HCT116 (cell line): ENCODE measurements around the gene ANKRD6. TPM values are rescaled to one million over a fixed set of nuclear protein-coding genes. Genes with fewer than 3 reads are reported as not detected.

Source experiments
- ATAC-seq: fragments of 200-7000 bp; cut with Tn5 transposase; 2 replicates; pipeline ENCODE4 v1.9.1; 2020; ENCODE audit warnings: mild to moderate bottlenecking, moderate library complexity
- BruUV-seq: library from RNA; stranded (reverse); fragments of 400-500 nt; replicated peaks from 2 replicates; lab custom pipeline; 2021; lab: Mats Ljungman, UMichigan
- CTCF ChIA-PET: fragments of 300-600 bp; sonication (Branson Sonifier 250); formaldehyde crosslinking; loops from one replicate; lab custom pipeline; 2021; ENCODE audit warnings: antibody characterized with exemption; lab: Charles Lee
- POLR2A ChIA-PET: fragments of 300-600, 350-600 bp; sonication (Branson Sonifier 250); formaldehyde crosslinking; loops from one replicate; lab custom pipeline; 2021; ENCODE audit warnings: antibody characterized with exemption; lab: Charles Lee
- RAD21 ChIA-PET, 2 experiments: fragments of 300-600 bp; sonication (Branson Sonifier 250); formaldehyde crosslinking; loops; one replicate each; lab custom pipeline; 2023; ENCODE audit warnings: low total read pairs in 2 of 2; ENCODE audit not compliant: uncharacterized antibody in 2 of 2, unreplicated experiment in 2 of 2, low non-redundant PET in 1 of 2; lab: Charles Lee
- DNase-seq: peaks from one replicate; pipeline ENCODE4 v3.0.0-alpha.2; 2010; ENCODE audit warnings: low read depth, low spot score
- H2AFZ ChIP-seq: fragments of 200-600 bp; shearing (Covaris generic), sonication (generic); 2 replicates; pipeline ENCODE4 v1.6.1; 2017; ENCODE audit warnings: low read depth, mixed run types, mixed read lengths, antibody characterized with exemption, low read length; ENCODE audit not compliant: poor library complexity, severe bottlenecking
- H3K27ac ChIP-seq: 2 replicates; pipeline ENCODE4 v1.5.1; 2012; ENCODE audit warnings: low read depth, low read length
- H3K27me3 ChIP-seq: fragments of 200-600 bp; sonication (generic); 2 replicates; pipeline ENCODE4 v1.6.1; 2016; ENCODE audit warnings: mixed run types, low read length, mixed read lengths; ENCODE audit not compliant: insufficient read depth
- H3K36me3 ChIP-seq, 2 experiments: fragments of 200-500 bp in 1 of 2; fragments of 200-600 bp in 1 of 2; sonication (Bioruptor generic) in 1 of 2; sonication (generic) in 1 of 2; 2 replicates each; pipeline versions ENCODE4 v1.5.1 to v1.6.1; 2014 to 2016; ENCODE audit warnings: low read length in 2 of 2, inconsistent platforms in 1 of 2, mixed read lengths in 1 of 2, mixed run types in 1 of 2; ENCODE audit not compliant: insufficient read depth in 2 of 2, control insufficient read depth in 1 of 2
- H3K4me1 ChIP-seq, 2 experiments: fragments of 200-600 bp in 1 of 2; sonication (generic) in 1 of 2; 2 replicates each; pipeline versions ENCODE4 v1.5.1 to v1.6.1; 2012 to 2017; ENCODE audit warnings: low read length in 2 of 2, inconsistent platforms in 1 of 2, mild to moderate bottlenecking in 1 of 2, mixed read lengths in 1 of 2, mixed run types in 1 of 2, moderate library complexity in 1 of 2; ENCODE audit not compliant: insufficient read depth in 2 of 2, control insufficient read depth in 1 of 2
- H3K4me2 ChIP-seq: fragments of 200-600 bp; sonication (generic); 2 replicates; pipeline ENCODE4 v1.6.1; 2017; ENCODE audit warnings: mixed run types, low read length, mixed read lengths
- H3K4me3 ChIP-seq, 2 experiments: fragments of 200-600 bp in 1 of 2; sonication (generic) in 1 of 2; replicated peaks in 1 of 2; 2 replicates each; pipeline ENCODE4 v1.5.1; 2011 to 2016; ENCODE audit warnings: low read length in 2 of 2, control low read depth in 1 of 2, low read depth in 1 of 2, mild to moderate bottlenecking in 1 of 2, mixed read lengths in 1 of 2, mixed run types in 1 of 2
- H3K79me2 ChIP-seq: fragments of 200-600 bp; sonication (generic); 2 replicates; pipeline ENCODE4 v1.6.1; 2017; ENCODE audit warnings: mild to moderate bottlenecking, mixed run types, low read length, moderate library complexity, mixed read lengths; ENCODE audit not compliant: insufficient read depth
- H3K9ac ChIP-seq: fragments of 200-600 bp; sonication (generic); 2 replicates; pipeline ENCODE4 v1.6.1; 2016; ENCODE audit warnings: low read length, mixed read lengths
- H3K9me2 ChIP-seq: fragments of 200-600 bp; sonication (generic), shearing (Covaris generic); 2 replicates; pipeline ENCODE4 v1.6.1; 2017; ENCODE audit warnings: mixed run types, mild to moderate bottlenecking, moderate library complexity; ENCODE audit not compliant: insufficient read depth
- H3K9me3 ChIP-seq, 2 experiments: fragments of 200-500 bp in 1 of 2; fragments of 200-600 bp in 1 of 2; sonication (Bioruptor generic) in 1 of 2; sonication (generic) in 1 of 2; 2 replicates each; pipeline ENCODE4 v1.6.1; 2014 to 2017; ENCODE audit warnings: low read length in 2 of 2, mixed read lengths in 2 of 2, inconsistent platforms in 1 of 2, low read depth in 1 of 2, mild to moderate bottlenecking in 1 of 2, mixed run types in 1 of 2, moderate library complexity in 1 of 2; ENCODE audit not compliant: control insufficient read depth in 1 of 2, insufficient read depth in 1 of 2
- H4K20me1 ChIP-seq: fragments of 200-600 bp; sonication (generic), shearing (Covaris generic); 2 replicates; pipeline ENCODE4 v1.6.1; 2017; ENCODE audit warnings: mixed run types, mild to moderate bottlenecking, moderate library complexity; ENCODE audit not compliant: insufficient read depth
- ATF3 ChIP-seq: IDR thresholded peaks from 2 replicates; pipeline ENCODE4 v1.6.1; 2012
- CBX3 ChIP-seq: IDR thresholded peaks from 2 replicates; pipeline ENCODE4 v1.6.1; 2012; ENCODE audit warnings: low read depth
- CEBPB ChIP-seq: IDR thresholded peaks from 2 replicates; pipeline ENCODE4 v1.6.1; 2012; ENCODE audit warnings: low read depth
- EGR1 ChIP-seq: IDR thresholded peaks from 2 replicates; pipeline ENCODE4 v1.6.1; 2012; ENCODE audit warnings: low read depth
- ELF1 ChIP-seq: IDR thresholded peaks from 2 replicates; pipeline ENCODE4 v1.6.1; 2012; ENCODE audit warnings: low read depth, borderline replicate concordance
- EZH2 ChIP-seq: fragments of 200-600 bp; sonication (generic); IDR thresholded peaks from 2 replicates; pipeline ENCODE4 v1.6.1; 2017; ENCODE audit warnings: antibody characterized with exemption, mixed run types
- EZH2phosphoT487 ChIP-seq: fragments of 200-600 bp; IDR thresholded peaks from 2 replicates; pipeline ENCODE4 v1.6.1; 2018; ENCODE audit warnings: antibody characterized with exemption, borderline replicate concordance
- FOSL1 ChIP-seq: IDR thresholded peaks from 2 replicates; pipeline ENCODE4 v1.6.1; 2012; ENCODE audit warnings: low read depth
- JUND ChIP-seq: IDR thresholded peaks from 2 replicates; pipeline ENCODE4 v1.6.1; 2012
- MAX ChIP-seq: IDR thresholded peaks from 2 replicates; pipeline ENCODE4 v1.6.1; 2012
- POLR2A ChIP-seq: IDR thresholded peaks from 2 replicates; pipeline ENCODE4 v1.7.0; 2011; ENCODE audit warnings: borderline replicate concordance; ENCODE audit not compliant: insufficient read depth, insufficient read length; ENCODE audit errors: extremely low read depth
- SIN3A ChIP-seq: IDR thresholded peaks from 2 replicates; pipeline ENCODE4 v1.6.1; 2012; ENCODE audit warnings: low read depth
- SP1 ChIP-seq: IDR thresholded peaks from 2 replicates; pipeline ENCODE4 v1.6.1; 2012; ENCODE audit warnings: low read depth
- TCF7L2 ChIP-seq: IDR thresholded peaks from 2 replicates; pipeline ENCODE4 v1.7.0; 2011; ENCODE audit warnings: borderline replicate concordance, inconsistent platforms; ENCODE audit not compliant: insufficient read depth, insufficient read length; ENCODE audit errors: extremely low read depth
- YY1 ChIP-seq: IDR thresholded peaks from 2 replicates; pipeline ENCODE4 v1.6.1; 2011; ENCODE audit warnings: low read length, low read depth, moderate library complexity, mild to moderate bottlenecking; ENCODE audit not compliant: insufficient replicate concordance; ENCODE audit errors: extremely low read depth
- ZBTB33 ChIP-seq: IDR thresholded peaks from 2 replicates; pipeline ENCODE4 v1.6.1; 2011; ENCODE audit warnings: mild to moderate bottlenecking, low read length, moderate library complexity; ENCODE audit not compliant: insufficient replicate concordance; ENCODE audit errors: extremely low read depth
- intact Hi-C: fragments of 100-400 bp; cut with micrococcal nuclease; formaldehyde crosslinking; loops from 2 replicates; pipeline ENCODE4 v1.10.0; 2022
- total RNA-seq: library from RNA; stranded (reverse); gene quantifications from one replicate; pipeline ENCODE4 v1.2.1, GENCODE V29; 2021; ENCODE audit not compliant: unreplicated experiment
- TF ChIP-seq, protein P1 (sequence below): IDR thresholded peaks from 2 replicates; pipeline ENCODE4 v1.6.1; 2012; ENCODE audit warnings: low read depth

The ANKRD6 gene
- total RNA-seq, 1 experiment from 2014 or later, result 9.9 TPM

GRCh38 chr6:89591745-89592144 lies 158.8 kb downstream of the ANKRD6 start:
- RAD21 ChIA-PET, result no interaction called here
- CTCF ChIA-PET, result no interaction called here

More at GRCh38 chr6:89591745-89592144, 158.8 kb downstream of the ANKRD6 start:
- POLR2A ChIA-PET, result no interaction called here
- intact Hi-C loops, result no loop called here
- Histone ChIP-seq H2AFZ (no peak overlapping the region), H3K9me3 (no peaks in the 10 kb centered on the region), H3K4me3 (no peak overlapping the region), H3K4me2 (no peak overlapping the region), H3K36me3 (no peaks in the 10 kb centered on the region), H3K27ac (no peak overlapping the region), H3K4me1 (no peaks in the 10 kb centered on the region), H3K79me2 (no peaks in the 10 kb centered on the region), H4K20me1 (no peaks in the 10 kb centered on the region), H3K9ac (no peak overlapping the region), H3K27me3 (no peaks in the 10 kb centered on the region), H3K9me2 (no peaks in the 10 kb centered on the region)
- DNase-seq (no peak), ATAC-seq (no peak)
- no TSS peak for BruUV-seq
- TF ChIP-seq, protein P1, sequence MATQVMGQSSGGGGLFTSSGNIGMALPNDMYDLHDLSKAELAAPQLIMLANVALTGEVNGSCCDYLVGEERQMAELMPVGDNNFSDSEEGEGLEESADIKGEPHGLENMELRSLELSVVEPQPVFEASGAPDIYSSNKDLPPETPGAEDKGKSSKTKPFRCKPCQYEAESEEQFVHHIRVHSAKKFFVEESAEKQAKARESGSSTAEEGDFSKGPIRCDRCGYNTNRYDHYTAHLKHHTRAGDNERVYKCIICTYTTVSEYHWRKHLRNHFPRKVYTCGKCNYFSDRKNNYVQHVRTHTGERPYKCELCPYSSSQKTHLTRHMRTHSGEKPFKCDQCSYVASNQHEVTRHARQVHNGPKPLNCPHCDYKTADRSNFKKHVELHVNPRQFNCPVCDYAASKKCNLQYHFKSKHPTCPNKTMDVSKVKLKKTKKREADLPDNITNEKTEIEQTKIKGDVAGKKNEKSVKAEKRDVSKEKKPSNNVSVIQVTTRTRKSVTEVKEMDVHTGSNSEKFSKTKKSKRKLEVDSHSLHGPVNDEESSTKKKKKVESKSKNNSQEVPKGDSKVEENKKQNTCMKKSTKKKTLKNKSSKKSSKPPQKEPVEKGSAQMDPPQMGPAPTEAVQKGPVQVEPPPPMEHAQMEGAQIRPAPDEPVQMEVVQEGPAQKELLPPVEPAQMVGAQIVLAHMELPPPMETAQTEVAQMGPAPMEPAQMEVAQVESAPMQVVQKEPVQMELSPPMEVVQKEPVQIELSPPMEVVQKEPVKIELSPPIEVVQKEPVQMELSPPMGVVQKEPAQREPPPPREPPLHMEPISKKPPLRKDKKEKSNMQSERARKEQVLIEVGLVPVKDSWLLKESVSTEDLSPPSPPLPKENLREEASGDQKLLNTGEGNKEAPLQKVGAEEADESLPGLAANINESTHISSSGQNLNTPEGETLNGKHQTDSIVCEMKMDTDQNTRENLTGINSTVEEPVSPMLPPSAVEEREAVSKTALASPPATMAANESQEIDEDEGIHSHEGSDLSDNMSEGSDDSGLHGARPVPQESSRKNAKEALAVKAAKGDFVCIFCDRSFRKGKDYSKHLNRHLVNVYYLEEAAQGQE, result no peak
- TF ChIP-seq JUND (no peak), CEBPB (no peak), MAX (no peak), EGR1 (no peak), POLR2A (no peak), SIN3A (no peak), EZH2 (no peak), ELF1 (no peak), TCF7L2 (no peak), YY1 (no peak), ZBTB33 (no peak), EZH2phosphoT487 (no peak), CBX3 (no peak), ATF3 (no peak), FOSL1 (no peak), SP1 (no peak)
